Astrocyte of the cerebellum (primary cell): Measurements from ENCODE around the gene ANO6.
A peak's percentile ranks its signal among the peaks of the same experiment; 100 is the strongest.

ENCODE experiments used
- DNase-seq: peaks from one replicate; pipeline ENCODE4 v3.0.0-alpha.2; 2011; ENCODE audit warnings: low read depth
- H3K4me3 ChIP-seq: 2 replicates; pipeline ENCODE4 v1.5.1; 2011; ENCODE audit warnings: mild to moderate bottlenecking, low read depth, low read length, moderate library complexity
- in situ Hi-C: cut with HindIII; loops from 2 replicates; pipeline ENCODE4 v1.10.0; 2017; ENCODE audit warnings: low sequenced_read_pairs
- TF ChIP-seq, protein P1 (sequence below): IDR thresholded peaks from 2 replicates; pipeline ENCODE4 v1.5.1; 2012; ENCODE audit warnings: low read length, low read depth, moderate library complexity, mild to moderate bottlenecking; ENCODE audit errors: missing control alignments

The ANO6 gene

DNA sequence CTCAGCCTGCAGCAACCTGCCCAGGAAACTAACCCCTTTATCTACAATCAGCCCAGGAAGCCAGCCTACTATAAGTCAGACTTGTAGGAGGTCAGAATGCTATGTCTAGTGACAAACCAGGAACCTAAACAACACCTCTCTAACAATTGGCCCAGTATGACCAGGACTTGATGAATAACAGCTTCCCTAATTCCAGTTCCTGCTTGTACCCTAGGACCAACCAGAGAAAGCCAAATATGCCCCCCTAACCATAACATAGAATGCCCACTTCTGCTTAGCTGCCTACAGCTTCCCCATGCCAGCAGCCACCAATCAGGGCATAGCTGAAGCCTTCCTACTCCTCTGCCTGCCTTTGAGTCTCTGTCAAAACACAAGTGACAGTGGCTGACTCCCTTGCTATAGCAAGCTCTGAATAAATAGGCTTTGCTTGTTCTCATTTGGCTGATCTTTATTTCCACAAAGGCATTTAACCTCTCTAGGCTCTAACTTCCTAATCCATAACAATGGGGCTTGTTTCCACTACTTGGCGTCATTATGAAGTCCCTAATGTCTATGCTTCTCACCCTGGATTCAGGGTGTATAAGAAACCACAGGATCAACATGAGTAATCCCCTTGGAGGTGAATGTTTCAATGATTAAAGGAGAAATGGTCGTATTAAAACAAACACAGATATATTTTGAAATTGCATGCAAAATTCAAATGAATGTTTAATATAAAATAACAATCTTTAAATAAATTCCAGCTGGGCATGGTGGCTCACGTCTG, 220.2 kb downstream of the ANO6 start:
- in situ Hi-C loops = no loop called here
- DNase-seq = no peak
- TF ChIP-seq, protein P1, sequence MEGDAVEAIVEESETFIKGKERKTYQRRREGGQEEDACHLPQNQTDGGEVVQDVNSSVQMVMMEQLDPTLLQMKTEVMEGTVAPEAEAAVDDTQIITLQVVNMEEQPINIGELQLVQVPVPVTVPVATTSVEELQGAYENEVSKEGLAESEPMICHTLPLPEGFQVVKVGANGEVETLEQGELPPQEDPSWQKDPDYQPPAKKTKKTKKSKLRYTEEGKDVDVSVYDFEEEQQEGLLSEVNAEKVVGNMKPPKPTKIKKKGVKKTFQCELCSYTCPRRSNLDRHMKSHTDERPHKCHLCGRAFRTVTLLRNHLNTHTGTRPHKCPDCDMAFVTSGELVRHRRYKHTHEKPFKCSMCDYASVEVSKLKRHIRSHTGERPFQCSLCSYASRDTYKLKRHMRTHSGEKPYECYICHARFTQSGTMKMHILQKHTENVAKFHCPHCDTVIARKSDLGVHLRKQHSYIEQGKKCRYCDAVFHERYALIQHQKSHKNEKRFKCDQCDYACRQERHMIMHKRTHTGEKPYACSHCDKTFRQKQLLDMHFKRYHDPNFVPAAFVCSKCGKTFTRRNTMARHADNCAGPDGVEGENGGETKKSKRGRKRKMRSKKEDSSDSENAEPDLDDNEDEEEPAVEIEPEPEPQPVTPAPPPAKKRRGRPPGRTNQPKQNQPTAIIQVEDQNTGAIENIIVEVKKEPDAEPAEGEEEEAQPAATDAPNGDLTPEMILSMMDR = no peak
- H3K4me3 ChIP-seq = no peak overlapping the region

DNA sequence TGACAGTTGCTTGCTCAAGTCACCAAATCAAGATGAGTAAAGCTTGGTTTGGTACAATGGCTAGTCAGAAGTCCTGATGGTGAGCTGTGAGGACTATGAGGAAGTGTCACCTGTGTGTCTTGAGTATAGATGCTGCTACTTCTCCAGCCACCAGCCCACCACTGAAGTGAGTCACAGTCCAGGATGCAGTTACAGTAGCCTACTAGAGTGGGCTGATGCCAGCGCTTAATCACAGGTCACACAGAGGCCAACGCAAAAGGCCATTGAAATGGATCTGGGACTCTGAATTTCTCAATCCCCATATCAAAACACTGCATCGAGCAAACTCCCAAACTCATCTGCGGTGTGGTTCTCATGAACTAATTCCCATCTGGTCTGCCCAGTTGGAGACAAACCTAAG, 223.1 kb downstream of the ANO6 start:
- in situ Hi-C loops = no loop called here
- TF ChIP-seq, protein P1 = no peak
- no peak for DNase-seq
- H3K4me3 ChIP-seq = no peak overlapping the region

DNA sequence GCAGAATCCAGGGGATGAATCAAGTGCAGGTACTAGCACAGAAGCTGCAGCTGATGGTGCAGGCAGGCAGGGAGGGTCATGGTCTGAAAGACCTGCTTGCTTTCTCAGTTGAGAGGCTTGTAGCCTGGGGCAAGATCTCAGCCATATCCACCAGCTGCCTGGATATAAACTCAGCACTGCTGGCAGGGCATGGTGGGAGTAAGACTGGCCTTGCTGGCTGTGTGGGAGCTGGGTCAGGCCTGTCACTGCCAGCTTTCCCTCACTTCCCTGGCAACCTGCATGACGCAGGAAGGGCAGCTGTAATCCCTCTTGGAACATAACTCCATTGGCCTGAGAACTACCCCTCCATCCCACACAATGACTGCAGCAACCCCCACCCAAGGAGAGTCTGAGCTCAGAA, 230.1 kb downstream of the ANO6 start:
- DNase-seq = no peak
- no peak overlapping the region for H3K4me3 ChIP-seq
- TF ChIP-seq, protein P1 = no peak
- in situ Hi-C loops = no loop called here

DNA sequence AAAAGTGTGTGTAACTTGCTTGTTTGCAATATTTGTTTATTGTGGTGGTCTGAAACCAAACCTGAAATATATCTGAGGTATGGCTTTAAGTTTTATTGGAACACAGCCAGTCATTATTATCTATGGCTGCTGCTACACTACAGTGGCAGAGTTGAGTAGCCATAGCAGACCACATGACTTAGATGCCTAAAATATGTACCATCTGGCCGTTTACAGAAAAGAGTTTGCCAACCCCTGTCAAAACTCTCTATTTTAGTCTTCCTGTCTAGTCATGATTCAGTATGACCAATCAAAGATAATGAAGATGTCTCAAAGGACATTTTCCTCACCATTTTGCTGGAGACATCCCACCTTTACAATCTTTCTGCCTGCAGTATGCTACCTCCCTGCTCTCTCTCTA, 242.3 kb downstream of the ANO6 start:
- in situ Hi-C loops = no loop called here
- H3K4me3 ChIP-seq = no peak overlapping the region
- TF ChIP-seq, protein P1 = no peak
- no peak for DNase-seq

DNA sequence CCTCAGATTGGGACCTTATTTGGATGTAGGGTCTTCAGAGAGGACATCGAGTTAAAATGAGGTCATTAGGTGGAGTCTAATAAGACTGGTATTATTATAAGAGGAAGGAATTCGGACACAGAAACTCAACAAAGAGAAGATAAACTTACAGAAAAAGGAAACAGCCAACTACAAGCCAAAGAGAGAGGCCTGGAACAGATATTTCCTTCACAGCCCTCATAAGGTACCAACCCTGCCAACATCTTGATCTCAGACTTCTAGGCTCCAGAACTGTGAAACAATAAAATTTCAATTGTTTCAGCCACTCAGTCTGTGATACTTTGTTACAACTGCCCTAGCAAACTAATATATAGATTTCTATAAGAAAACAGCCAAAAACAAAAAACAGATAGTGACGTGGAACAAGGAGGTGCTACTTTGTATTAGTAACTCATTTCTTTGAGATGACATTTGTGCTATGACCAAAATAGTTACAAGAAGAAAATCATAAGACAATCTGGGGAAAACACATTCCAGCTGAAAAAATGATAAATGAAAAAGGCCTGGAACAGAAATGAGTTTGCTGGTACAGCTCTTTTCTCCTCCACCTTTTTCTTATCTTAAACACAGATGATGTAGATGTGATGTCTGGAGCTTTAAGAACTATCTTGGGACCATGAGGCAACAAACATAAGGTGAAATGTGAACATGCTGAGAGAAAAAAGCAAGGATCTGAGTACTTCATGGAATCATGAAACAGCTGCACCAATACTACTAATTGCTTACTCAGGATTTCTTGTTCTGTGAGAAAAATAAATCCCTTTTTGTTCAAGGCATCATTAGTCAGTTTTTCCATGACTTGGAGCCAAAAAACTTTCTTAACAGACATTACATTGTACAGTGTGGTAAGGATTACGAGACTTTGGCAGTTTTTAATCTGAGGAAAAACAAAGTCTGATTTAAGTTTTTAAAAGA, 243.2 kb downstream of the ANO6 start:
- DNase-seq = peak; percentile 49
- TF ChIP-seq, protein P1 = no peak
- in situ Hi-C loops = no loop called here
- no peak overlapping the region for H3K4me3 ChIP-seq

DNA sequence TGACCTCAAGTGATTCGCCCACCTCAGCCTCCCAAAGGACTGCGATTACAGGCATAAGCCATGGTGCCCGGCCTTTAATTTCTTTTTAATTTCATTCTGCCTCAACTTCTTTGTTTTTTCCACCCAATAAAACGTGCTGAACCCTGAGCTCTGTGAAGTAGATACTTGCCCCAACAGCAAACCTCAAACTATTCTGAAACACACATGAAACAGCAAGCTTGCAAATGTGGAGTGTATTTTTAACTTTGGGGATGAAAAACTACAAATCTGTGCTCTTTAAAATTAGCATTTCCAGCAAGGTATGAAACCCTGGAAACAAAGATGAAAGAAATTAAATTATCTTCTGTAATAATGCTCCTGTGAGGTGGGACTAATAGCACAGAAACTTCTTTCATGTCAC, 246.6 kb downstream of the ANO6 start:
- TF ChIP-seq, protein P1 = no peak
- no peak for DNase-seq
- in situ Hi-C loops = no loop called here
- no peak overlapping the region for H3K4me3 ChIP-seq
